OCI-LY7 (cell line): ENCODE measurements around the gene NOP56.

Experiments
- EZH2phosphoT487 ChIP-seq: fragments of 200-600 bp; sonication (generic); IDR thresholded peaks from 2 replicates; pipeline ENCODE4 v1.6.1; 2018; ENCODE audit warnings: low read depth, borderline replicate concordance, mild to moderate bottlenecking, mixed run types, antibody characterized with exemption, low read length, moderate library complexity, mixed read lengths
- TF ChIP-seq, protein P1 (sequence below): fragments of 200-600 bp; sonication (generic); conservative IDR thresholded peaks from 2 replicates; pipeline ENCODE4 v1.5.1; 2014; ENCODE audit warnings: mild to moderate bottlenecking, antibody characterized with exemption, low read length, moderate library complexity, mixed read lengths

DNA sequence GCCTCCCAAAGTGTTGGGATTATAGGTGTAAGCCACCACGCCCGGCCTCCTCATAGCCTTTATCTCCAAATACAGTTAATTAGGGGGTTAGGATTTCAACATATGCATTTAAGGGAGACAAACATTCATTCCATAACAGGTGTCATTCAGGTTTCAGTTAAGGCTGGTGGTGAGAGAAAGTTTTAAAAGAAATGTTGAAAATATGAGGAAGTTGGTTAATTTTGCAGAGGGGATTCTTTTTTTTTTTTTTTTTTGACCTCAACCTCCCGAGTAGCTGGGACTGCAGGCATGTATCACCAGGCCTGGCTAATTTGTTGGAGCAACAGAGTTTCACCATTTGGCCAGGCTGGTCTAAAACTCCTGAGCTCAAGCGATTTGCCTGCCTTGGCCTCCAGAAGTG is 27.6 kb downstream of the NOP56 start:
- TF ChIP-seq, protein P1, sequence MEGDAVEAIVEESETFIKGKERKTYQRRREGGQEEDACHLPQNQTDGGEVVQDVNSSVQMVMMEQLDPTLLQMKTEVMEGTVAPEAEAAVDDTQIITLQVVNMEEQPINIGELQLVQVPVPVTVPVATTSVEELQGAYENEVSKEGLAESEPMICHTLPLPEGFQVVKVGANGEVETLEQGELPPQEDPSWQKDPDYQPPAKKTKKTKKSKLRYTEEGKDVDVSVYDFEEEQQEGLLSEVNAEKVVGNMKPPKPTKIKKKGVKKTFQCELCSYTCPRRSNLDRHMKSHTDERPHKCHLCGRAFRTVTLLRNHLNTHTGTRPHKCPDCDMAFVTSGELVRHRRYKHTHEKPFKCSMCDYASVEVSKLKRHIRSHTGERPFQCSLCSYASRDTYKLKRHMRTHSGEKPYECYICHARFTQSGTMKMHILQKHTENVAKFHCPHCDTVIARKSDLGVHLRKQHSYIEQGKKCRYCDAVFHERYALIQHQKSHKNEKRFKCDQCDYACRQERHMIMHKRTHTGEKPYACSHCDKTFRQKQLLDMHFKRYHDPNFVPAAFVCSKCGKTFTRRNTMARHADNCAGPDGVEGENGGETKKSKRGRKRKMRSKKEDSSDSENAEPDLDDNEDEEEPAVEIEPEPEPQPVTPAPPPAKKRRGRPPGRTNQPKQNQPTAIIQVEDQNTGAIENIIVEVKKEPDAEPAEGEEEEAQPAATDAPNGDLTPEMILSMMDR, result no peak
- TF ChIP-seq EZH2phosphoT487, result no peak
